Activated CD4-positive, alpha-beta T cell treated with anti-CD3 and anti-CD28 coated beads, Interleukin-2, amount 50 U/mL, for 4 hours (primary cell): ENCODE data around the gene LEFTY1.

Experiments
- DNase-seq, 2 experiments: peaks; one replicate each; pipeline ENCODE4 v3.0.0-alpha.2; 2020

The LEFTY1 gene

GRCh38 chr1:225871359-225872074, 17.4 kb downstream of the LEFTY1 start:
- DNase-seq: no peak

DNA sequence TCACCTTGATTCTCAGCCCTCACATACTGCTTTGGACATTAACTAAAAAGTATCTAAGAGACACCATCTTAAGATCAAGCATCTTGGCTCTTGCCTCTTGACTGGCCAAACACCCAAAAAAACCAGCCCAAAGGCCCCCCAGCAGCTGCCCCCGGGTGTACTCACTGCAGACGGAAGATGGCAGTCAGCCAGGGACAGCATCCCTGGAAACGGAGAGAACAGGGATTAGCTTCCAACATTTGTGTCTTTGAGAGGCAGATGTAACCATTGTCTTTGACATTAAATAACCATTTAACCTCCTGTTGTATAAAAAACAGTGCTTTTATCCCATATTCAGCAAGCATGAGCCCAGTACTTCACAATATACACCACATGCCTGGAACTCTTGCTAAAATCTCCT, 18.0 kb downstream of the LEFTY1 start:
- DNase-seq: no peak

DNA sequence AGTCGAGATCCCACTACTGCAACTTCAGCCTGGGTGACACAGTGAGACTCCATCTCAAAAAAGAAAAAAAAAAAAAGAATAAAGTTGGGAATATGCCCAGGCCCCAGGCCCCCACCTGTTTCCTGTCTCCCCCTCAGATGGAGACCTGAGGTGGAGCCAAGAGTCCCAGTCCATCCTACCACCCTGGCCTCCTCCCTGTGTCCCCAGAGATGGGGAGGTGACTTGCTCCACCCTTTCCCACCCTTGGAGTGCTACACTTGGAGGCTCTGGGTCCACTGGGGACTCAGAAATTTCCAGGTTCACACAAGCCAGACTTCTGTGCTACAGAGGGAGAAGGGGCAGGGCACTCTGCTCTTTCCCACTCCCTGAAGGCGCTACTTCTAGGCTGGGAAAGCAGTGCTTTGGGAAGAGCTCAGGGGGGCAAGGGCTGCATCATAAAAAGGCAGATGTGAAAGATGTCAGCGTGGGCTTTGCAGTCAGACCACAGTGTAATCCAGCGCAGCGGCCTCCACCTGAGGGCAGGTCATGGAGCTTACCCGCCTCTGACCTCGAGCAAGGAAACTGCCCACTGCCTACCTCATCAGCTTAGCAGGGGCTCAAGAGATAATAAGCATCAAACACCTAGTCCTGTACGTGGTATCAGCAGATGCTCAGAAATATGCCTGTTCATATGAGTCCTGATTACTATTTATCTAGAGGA, 20.2 kb downstream of the LEFTY1 start:
- no peak for DNase-seq

- no peak for DNase-seq
Observed at GRCh38 chr1:225866981-225867380, 22.0 kb downstream of the LEFTY1 start.

- peak; percentile 67 to 74 for DNase-seq
Observed at GRCh38 chr1:225866061-225866837, 22.7 kb downstream of the LEFTY1 start.

DNA sequence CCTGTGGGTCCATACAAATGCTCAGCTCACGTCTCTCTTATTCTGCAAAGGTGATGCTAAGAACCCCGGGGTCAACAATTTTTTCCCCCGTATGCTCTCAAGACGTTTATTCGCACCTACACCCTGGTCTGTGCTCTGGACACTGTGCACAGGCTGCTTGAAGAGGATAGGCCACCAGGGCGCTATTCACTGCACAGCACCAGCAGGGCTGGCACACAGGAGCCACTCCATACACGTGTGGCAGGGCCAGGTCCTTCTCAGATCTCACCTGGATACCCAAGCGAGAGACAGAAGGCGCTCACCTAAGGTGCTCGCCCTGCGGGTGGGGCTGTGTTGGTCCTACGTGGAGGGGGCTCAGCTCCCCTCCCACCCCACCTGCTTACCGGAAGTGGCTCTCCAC, 23.4 kb downstream of the LEFTY1 start:
- no peak for DNase-seq

DNA sequence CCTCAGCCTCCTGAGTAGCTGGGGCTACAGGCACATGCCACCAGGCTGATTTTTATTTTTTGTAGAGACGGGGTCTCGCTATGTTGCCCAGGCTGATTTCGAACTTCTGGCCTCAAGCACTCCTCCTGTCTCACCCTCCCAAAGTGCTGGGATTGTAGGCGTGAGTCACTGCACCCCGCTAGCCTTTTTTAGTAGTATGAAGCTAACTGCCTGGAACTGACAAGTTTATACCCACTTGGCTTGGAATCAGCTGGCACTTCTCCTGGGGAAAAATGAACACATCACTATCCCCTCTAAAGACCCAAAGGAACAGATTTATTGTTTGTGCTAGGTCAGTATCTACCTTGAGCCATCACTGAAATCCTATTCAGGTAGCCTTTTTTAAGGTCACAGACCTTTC, 25.8 kb downstream of the LEFTY1 start:
- DNase-seq: no peak

DNA sequence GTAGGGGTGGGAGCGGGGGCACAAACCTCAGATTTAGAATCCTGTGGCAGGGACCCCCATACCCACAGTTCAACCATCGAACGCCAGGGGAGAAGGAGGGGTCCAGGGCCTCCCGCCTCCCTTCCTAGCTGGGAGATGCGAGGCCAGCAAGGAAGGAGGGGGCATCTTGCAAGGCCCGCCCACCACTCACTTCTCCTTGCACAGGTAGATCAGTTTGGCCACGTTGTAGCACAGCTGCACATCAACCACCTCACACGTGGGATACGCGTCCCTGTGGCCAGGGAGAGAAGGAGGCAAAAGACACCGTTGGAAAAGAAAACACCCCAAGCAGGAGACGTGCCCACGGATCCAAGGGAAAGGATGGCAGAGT, 26.4 kb downstream of the LEFTY1 start:
- no peak for DNase-seq

GRCh38 chr1:225861834-225862580, 26.9 kb downstream of the LEFTY1 start:
- DNase-seq: no peak

- DNase-seq: no peak
Observed at GRCh38 chr1:225860876-225861441, 28.0 kb downstream of the LEFTY1 start.

GRCh38 chr1:225860107-225860506, 28.8 kb downstream of the LEFTY1 start:
- DNase-seq: no peak

GRCh38 chr1:225859151-225859550, 29.8 kb downstream of the LEFTY1 start:
- DNase-seq: no peak

DNA sequence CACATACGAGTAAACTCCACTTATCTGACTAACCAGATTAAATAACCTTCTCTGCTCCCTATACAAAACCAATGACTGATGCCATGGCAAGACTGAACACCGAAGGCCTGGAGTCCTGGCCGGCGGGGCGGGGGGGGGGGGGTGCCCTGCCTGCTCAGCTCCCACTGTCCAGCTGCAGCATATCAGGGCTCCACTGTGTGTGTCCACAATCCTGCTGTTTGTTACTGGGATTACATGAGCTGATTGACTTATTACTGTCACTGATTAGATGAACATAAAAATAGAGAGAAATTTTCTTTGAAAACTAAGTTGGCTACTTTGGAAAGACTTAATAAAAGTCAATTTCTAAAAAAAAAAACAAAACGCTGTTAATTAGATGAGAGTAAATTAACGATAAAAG, 31.7 kb downstream of the LEFTY1 start:
- no peak for DNase-seq

GRCh38 chr1:225855503-225856300, 33.2 kb downstream of the LEFTY1 start:
- no peak for DNase-seq

GRCh38 chr1:225853441-225853840, 35.5 kb downstream of the LEFTY1 start:
- no peak for DNase-seq

DNA sequence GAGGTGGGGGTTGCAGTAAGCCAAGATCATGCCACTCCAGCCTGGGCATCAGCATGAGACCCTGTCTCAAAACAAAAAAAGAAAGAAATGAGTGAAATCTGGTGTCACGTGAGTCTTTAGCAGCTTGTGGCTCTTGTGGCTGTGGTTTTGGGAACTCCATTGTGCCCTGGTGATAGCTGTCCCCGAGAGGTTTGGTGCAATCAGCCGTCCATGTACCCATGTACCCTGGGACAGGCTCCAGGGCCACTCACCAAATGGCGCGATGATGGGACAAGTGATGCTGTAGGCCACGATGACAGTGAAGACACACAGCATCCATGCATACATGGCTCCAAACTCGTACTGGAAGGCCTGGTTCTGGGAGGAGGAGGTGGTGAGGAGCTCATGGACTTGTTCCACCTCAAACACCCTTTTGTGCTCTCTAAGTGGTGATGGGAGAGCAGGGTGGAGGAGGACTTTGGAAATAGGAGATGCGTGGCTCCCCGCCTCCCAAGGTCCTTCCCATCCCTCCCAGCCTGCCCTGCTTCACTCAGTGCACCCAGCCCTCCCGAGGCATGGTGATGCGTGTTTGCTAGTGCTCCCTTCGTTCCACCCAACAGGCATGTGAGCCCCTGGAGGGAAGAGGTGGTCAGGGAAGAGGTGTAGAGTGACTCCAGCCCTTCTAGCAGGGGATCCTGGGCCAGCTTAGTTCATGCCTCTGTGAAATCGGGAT, 36.4 kb downstream of the LEFTY1 start:
- DNase-seq: no peak

DNA sequence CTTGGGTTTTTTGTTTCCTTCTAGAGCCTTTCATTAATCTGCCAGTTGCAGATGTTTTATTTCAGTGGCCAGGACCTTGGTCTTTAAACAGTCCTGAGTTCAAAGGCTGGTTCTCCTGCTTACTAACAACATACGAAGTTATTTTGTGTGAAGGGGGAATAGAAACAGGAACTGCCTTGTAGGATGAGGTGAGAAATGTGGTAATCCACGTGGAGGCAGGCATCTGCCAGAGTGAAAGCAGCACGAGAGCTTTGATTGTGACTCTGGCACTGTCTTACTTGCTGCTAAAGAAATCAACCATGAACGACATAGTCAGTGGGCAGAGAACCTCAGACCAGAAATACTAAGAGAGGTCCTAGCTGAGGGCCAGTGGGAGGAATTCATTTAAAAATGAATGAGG, 37.1 kb downstream of the LEFTY1 start:
- DNase-seq: no peak

- no peak for DNase-seq
Observed at GRCh38 chr1:225850370-225850769, 38.6 kb downstream of the LEFTY1 start.

GRCh38 chr1:225849925-225850324, 39.0 kb downstream of the LEFTY1 start:
- no peak for DNase-seq

- DNase-seq: no peak
Observed at GRCh38 chr1:225848030-225848955, 40.7 kb downstream of the LEFTY1 start.
